Spleen (tissue), 7 donors: Measurements from ENCODE around the gene SECTM1.

ENCODE experiments used
- CTCF ChIP-seq, 11 experiments: fragments of 200-600 bp in 7 of 11; fragments of 450-650 bp in 4 of 11; sonication (generic) in 4 of 11; IDR thresholded peaks in 8 of 11; conservative IDR thresholded peaks in 3 of 11; 1 replicate in 7 of 11; 2 replicates in 4 of 11; pipeline versions ENCODE4 v1.4.0 to v1.8.0; 2016 to 2021; ENCODE audit warnings: antibody characterized with exemption in 11 of 11, inconsistent platforms in 4 of 11, mild to moderate bottlenecking in 1 of 11
- POLR2A ChIP-seq, 3 donors: fragments of 450-650 bp; IDR thresholded peaks; one replicate each; pipeline ENCODE4 v1.5.1; 2017; ENCODE audit warnings: antibody characterized with exemption in 3 of 3, mild to moderate bottlenecking in 1 of 3
- donor health status: DM: no; HTN: no; CAD: no; lungs with moderate emphysema.
- donor health status: DM: no; HTN: no; CAD: no.
- donor health status: DM: no; HTN: no; CAD: no.

GRCh38 chr17:82361885-82362633 lies 28.5 kb upstream of the SECTM1 start:
- TF ChIP-seq CTCF (IDR thresholded peaks at IDR 0.05 in 8 of 11, conservative IDR thresholded peaks at IDR 0.05 in 3 of 11), result no peak
- TF ChIP-seq POLR2A (IDR thresholded peaks at IDR 0.05), result no peak
